PC-9 (cell line): ENCODE measurements around the gene PRDM16.

Experiments used
- EZH2 ChIP-seq: fragments of 200-600 bp; sonication (generic); IDR thresholded peaks from 2 replicates; pipeline ENCODE4 v1.8.0; 2017; ENCODE audit warnings: antibody characterized with exemption, low read depth
- TF ChIP-seq, protein P1 (sequence below): fragments of 200-600 bp; sonication (generic); conservative IDR thresholded peaks from 2 replicates; pipeline ENCODE4 v1.6.1; 2017; ENCODE audit warnings: mixed run types, antibody characterized with exemption, mild to moderate bottlenecking, moderate library complexity

DNA sequence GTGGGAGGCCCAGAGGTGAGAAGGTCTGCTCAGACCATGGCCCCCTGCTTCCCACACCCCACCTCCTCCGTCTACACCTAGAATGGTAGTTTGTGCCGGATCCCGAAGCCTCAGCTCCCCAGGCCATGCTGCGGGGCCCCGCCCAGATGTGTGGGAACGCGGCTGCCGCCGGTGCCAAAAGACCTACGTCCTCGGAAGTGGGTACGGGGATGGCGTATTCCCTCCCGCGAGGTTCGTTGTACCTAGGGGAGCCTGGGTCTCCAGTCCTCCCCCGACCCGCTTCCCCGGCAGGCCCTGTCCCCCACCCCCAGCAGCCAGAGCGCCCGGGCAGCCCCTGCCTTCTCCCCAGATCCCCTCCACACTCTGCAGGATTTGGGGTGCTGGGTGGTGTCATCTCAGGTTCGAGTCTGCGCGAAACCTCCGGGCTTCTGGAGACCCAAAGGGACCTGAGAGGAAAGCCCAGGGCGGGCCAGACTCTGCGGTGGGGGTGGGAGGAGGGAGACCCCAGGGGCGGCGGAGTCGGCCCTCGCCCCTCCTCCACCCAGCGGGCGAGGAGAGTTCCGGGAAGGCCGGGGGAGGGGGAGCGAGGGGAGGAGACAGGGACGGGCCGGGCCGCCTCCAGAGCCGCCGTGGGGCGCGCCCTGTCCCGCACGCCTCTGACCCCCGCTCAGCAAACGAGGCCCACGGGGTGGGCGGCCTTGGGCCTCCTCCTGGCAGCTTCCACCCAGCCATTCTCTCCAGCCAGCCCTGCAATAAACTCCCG, 6.2 kb upstream of the PRDM16 start:
- TF ChIP-seq, protein P1, sequence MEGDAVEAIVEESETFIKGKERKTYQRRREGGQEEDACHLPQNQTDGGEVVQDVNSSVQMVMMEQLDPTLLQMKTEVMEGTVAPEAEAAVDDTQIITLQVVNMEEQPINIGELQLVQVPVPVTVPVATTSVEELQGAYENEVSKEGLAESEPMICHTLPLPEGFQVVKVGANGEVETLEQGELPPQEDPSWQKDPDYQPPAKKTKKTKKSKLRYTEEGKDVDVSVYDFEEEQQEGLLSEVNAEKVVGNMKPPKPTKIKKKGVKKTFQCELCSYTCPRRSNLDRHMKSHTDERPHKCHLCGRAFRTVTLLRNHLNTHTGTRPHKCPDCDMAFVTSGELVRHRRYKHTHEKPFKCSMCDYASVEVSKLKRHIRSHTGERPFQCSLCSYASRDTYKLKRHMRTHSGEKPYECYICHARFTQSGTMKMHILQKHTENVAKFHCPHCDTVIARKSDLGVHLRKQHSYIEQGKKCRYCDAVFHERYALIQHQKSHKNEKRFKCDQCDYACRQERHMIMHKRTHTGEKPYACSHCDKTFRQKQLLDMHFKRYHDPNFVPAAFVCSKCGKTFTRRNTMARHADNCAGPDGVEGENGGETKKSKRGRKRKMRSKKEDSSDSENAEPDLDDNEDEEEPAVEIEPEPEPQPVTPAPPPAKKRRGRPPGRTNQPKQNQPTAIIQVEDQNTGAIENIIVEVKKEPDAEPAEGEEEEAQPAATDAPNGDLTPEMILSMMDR: no peak
- TF ChIP-seq EZH2: no peak
